Measurements from ENCODE around the gene VSTM4. TPM values are rescaled to one million over a fixed set of nuclear protein-coding genes. Genes with fewer than 3 reads are reported as not detected.

The VSTM4 gene
- total and polyA plus RNA-seq, 9 of the 15 experiments (the other 6 are each of a cell fraction or from before 2014, with no cell fraction given), result 1.0 to 7.9 (median 3.0) TPM

GRCh38 chr10:49034925-49035324 lies 80.4 kb downstream of the VSTM4 start:
- no peaks in the 10 kb centered on the region for H3K79me2 ChIP-seq (ENCODE audit: control insufficient read depth, insufficient read depth, low read length)
- CTCF ChIA-PET (ENCODE audit: low intra/inter-chr PET ratio), result no interaction called here
- TF ChIP-seq USF2 (CRISPR knock-in tag; IDR thresholded peaks at IDR 0.05), result 0 out of 2 replicates have a peak, but pooled peaks have one; percentile 6
- no peak for TF ChIP-seq ZNF444 (CRISPR knock-in tag; IDR thresholded peaks at IDR 0.05)
- H3K9me1 ChIP-seq (ENCODE audit: control insufficient read depth, insufficient read depth, low read length), result no peaks in the 10 kb centered on the region
- H3K36me3 ChIP-seq (ENCODE audit: control insufficient read depth, insufficient read depth, low read length), result no peaks in the 10 kb centered on the region
- in situ Hi-C loops (cut with MboI), result no loop called here
- no peak overlapping the region for H3K27ac ChIP-seq (ENCODE audit: extremely low read depth, low read depth, low read length)
- no peaks in the 10 kb centered on the region for H3K9me3 ChIP-seq (replicated peaks; ENCODE audit: control insufficient read depth, insufficient read depth, low read depth, low read length)
- no peak for FAIRE-seq
- WGBS (ENCODE audit: insufficient coverage, low coverage, missing lambda C conversion rate), result 59% methylated on average over 6 of the region's 6 CpGs
- peaks cover 2 to 13% of the 10 kb centered on the region in 2 experiments for H3K4me1 ChIP-seq (replicated peaks in 1 of 2; ENCODE audit: control insufficient read depth in 2 of 2, insufficient read depth in 2 of 2, low read length in 2 of 2)
- H3K4me3 ChIP-seq, result no peak overlapping the region
- no peak overlapping the region for H2AFZ ChIP-seq (ENCODE audit: low read depth, low read length)
- intact Hi-C loops (cut with micrococcal nuclease), result no loop called here
- no TSS peak for BruUV-seq (replicated peaks)
- no peaks in the 10 kb centered on the region; a peak in 1 of 5 replicates for H3K27me3 ChIP-seq (ENCODE audit: control insufficient read depth in 2 of 2, insufficient read depth in 2 of 2, low read length in 2 of 2)
- ATAC-seq, result no peak
- POLR2A ChIA-PET, result interaction anchor here (1.1 kb wide), 2 partner anchors 15 to 27 kb away, joined by 3 to 4 read pairs; no protein-coding TSS in a partner anchor
- DNase-seq (ENCODE audit: extremely low read depth in 1 of 4, low spot score in 3 of 4), result no peak
- H3K4me2 ChIP-seq (ENCODE audit: insufficient read depth, low read length), result no peak overlapping the region
- H4K20me1 ChIP-seq (replicated peaks; ENCODE audit: control insufficient read depth, insufficient read depth, low read length), result no peaks in the 10 kb centered on the region
- no peak overlapping the region for H3K9ac ChIP-seq (ENCODE audit: insufficient read depth in 1 of 2, low read depth in 2 of 2, low read length in 2 of 2)

- ChIA-PET CTCF (ENCODE audit: low intra/inter-chr PET ratio) (no interaction called here), POLR2A (no interaction called here)
- BruUV-seq (replicated peaks), result no TSS peak
- H2AFZ ChIP-seq (ENCODE audit: low read depth, low read length), result no peak overlapping the region
- no peak overlapping the region for H3K4me3 ChIP-seq
- H3K9me1 ChIP-seq (ENCODE audit: control insufficient read depth, insufficient read depth, low read length), result peaks cover 4% of the 10 kb centered on the region
- in situ Hi-C loops (cut with MboI) (no loop called here), intact Hi-C loops (cut with micrococcal nuclease) (no loop called here)
- ATAC-seq (no peak), FAIRE-seq (peak; percentile 68), DNase-seq (ENCODE audit: extremely low read depth in 1 of 4, low spot score in 3 of 4) (no peak)
- H3K79me2 ChIP-seq (ENCODE audit: control insufficient read depth, insufficient read depth, low read length), result no peaks in the 10 kb centered on the region
- WGBS (ENCODE audit: insufficient coverage, low coverage, missing lambda C conversion rate), result 32% methylated on average over 1 of the region's 1 CpG
- H3K27me3 ChIP-seq (ENCODE audit: control insufficient read depth in 2 of 2, insufficient read depth in 2 of 2, low read length in 2 of 2), result no peaks in the 10 kb centered on the region; a peak in 1 of 5 replicates
- no peaks in the 10 kb centered on the region for H4K20me1 ChIP-seq (replicated peaks; ENCODE audit: control insufficient read depth, insufficient read depth, low read length)
- no peaks in the 10 kb centered on the region for H3K9me3 ChIP-seq (replicated peaks; ENCODE audit: control insufficient read depth, insufficient read depth, low read depth, low read length)
- H3K27ac ChIP-seq (ENCODE audit: extremely low read depth, low read depth, low read length), result no peak overlapping the region
- H3K9ac ChIP-seq (ENCODE audit: insufficient read depth in 1 of 2, low read depth in 2 of 2, low read length in 2 of 2), result no peak overlapping the region
- H3K4me1 ChIP-seq (replicated peaks in 1 of 2; ENCODE audit: control insufficient read depth in 2 of 2, insufficient read depth in 2 of 2, low read length in 2 of 2), result peaks cover 2 to 13% of the 10 kb centered on the region in 2 experiments
- no peaks in the 10 kb centered on the region for H3K36me3 ChIP-seq (ENCODE audit: control insufficient read depth, insufficient read depth, low read length)
- no peak overlapping the region for H3K4me2 ChIP-seq (ENCODE audit: insufficient read depth, low read length)
- no peak for TF ChIP-seq ZNF512 (tag; IDR thresholded peaks at IDR 0.05)
- no peak for TF ChIP-seq ASH1L (IDR thresholded peaks at IDR 0.05; ENCODE audit: borderline replicate concordance, low read depth, partially characterized antibody)
- no peak for TF ChIP-seq NFATC3 (IDR thresholded peaks at IDR 0.05)
These were observed 81.4 kb downstream of the VSTM4 start for GRCh38 chr10:49033939-49034338.
